K562 (cell line): ENCODE results near the gene MTERF4. TPM values are rescaled to one million over a fixed set of nuclear protein-coding genes. Genes with fewer than 3 reads are reported as not detected.

ENCODE experiments used
- ATAC-seq: fragments of 200-7000 bp; cut with Tn5 transposase; 3 replicates; pipeline ENCODE4 v1.9.1; 2020; ENCODE audit warnings: moderate library complexity
- BruUV-seq: library from RNA; stranded (reverse); fragments of 400-500 nt; replicated peaks from 2 replicates; lab custom pipeline; 2021; lab: Mats Ljungman, UMichigan
- CTCF ChIA-PET: fragments of 300-600 bp; formaldehyde crosslinking; extraction: SDS; loops from one replicate; lab custom pipeline; 2021; ENCODE audit warnings: low intra/inter-chr PET ratio; lab: Yijun Ruan, JAX
- POLR2A ChIA-PET: fragments of 300-600, 350-650 bp; sonication (Branson Sonifier 250); formaldehyde crosslinking; extraction: SDS; loops from one replicate; lab custom pipeline; 2021; ENCODE audit warnings: antibody characterized with exemption, inconsistent platforms; lab: Yijun Ruan, JAX
- DNase-seq, 4 experiments: peaks; one replicate each; pipeline versions ENCODE4 v3.0.0 to v3.0.0-alpha.2; 2011 to 2018; ENCODE audit warnings: low spot score in 3 of 4, mixed read lengths in 3 of 4; ENCODE audit errors: extremely low read depth in 1 of 4
- FAIRE-seq: peaks from 2 replicates; lab custom pipeline; 2011; peaks lifted over from hg19 to GRCh38; lab: Jason Lieb, UNC
- H2AFZ ChIP-seq: 2 replicates; pipeline ENCODE4 v1.6.0; 2011; ENCODE audit warnings: low read depth, low read length, control low read depth, inconsistent platforms
- H3K27ac ChIP-seq: fragments of 200-600 bp; 3 replicates; pipeline ENCODE4 v1.8.0; 2011; ENCODE audit warnings: low read depth, mild to moderate bottlenecking, control low read depth, inconsistent platforms, low read length, moderate library complexity, mixed read lengths; ENCODE audit errors: extremely low read depth
- H3K27me3 ChIP-seq, 2 experiments: fragments of 300-600 bp in 1 of 2; 2 replicates in 1 of 2; 3 replicates in 1 of 2; pipeline versions ENCODE4 v1.6.0 to v1.8.0; 2011; ENCODE audit warnings: inconsistent platforms in 2 of 2, low read length in 2 of 2, mild to moderate bottlenecking in 1 of 2, mixed read lengths in 1 of 2, moderate library complexity in 1 of 2; ENCODE audit not compliant: control insufficient read depth in 2 of 2, insufficient read depth in 2 of 2
- H3K36me3 ChIP-seq: fragments of 300-600 bp; 3 replicates; pipeline ENCODE4 v1.8.0; 2011; ENCODE audit warnings: mild to moderate bottlenecking, low read length, inconsistent platforms; ENCODE audit not compliant: control insufficient read depth, insufficient read depth
- H3K4me1 ChIP-seq, 2 experiments: fragments of 200-600 bp in 1 of 2; replicated peaks in 1 of 2; 2 replicates in 1 of 2; 3 replicates in 1 of 2; pipeline versions ENCODE4 v1.5.1 to v1.8.0; 2011; ENCODE audit warnings: inconsistent platforms in 2 of 2, low read length in 2 of 2, mild to moderate bottlenecking in 1 of 2, mixed read lengths in 1 of 2, moderate library complexity in 1 of 2; ENCODE audit not compliant: control insufficient read depth in 2 of 2, insufficient read depth in 2 of 2
- H3K4me2 ChIP-seq: 2 replicates; pipeline ENCODE4 v1.6.1; 2011; ENCODE audit warnings: low read length, control low read depth, inconsistent platforms, mixed read lengths; ENCODE audit not compliant: insufficient read depth
- H3K4me3 ChIP-seq: fragments of 200-600 bp; sonication (generic), shearing (Covaris generic); 2 replicates; pipeline ENCODE4 v1.5.1; 2016; ENCODE audit warnings: control low read depth, inconsistent platforms
- H3K79me2 ChIP-seq: fragments of 200-600 bp; 3 replicates; pipeline ENCODE4 v1.8.0; 2011; ENCODE audit warnings: low read length, inconsistent platforms; ENCODE audit not compliant: control insufficient read depth, insufficient read depth
- H3K9ac ChIP-seq, 2 experiments: 2 replicates each; pipeline versions ENCODE4 v1.6.0 to v1.6.1; 2011; ENCODE audit warnings: low read depth in 2 of 2, low read length in 2 of 2, control low read depth in 1 of 2, inconsistent platforms in 1 of 2, mild to moderate bottlenecking in 1 of 2, mixed read lengths in 1 of 2; ENCODE audit not compliant: insufficient read depth in 1 of 2
- H3K9me1 ChIP-seq: one replicate; pipeline ENCODE4 v1.6.0; 2011; ENCODE audit warnings: inconsistent platforms, mild to moderate bottlenecking, low read length, moderate library complexity; ENCODE audit not compliant: control insufficient read depth, insufficient read depth
- H3K9me3 ChIP-seq: replicated peaks from 2 replicates; pipeline ENCODE4 v1.5.1; 2011; ENCODE audit warnings: low read depth, low read length, inconsistent platforms; ENCODE audit not compliant: control insufficient read depth, insufficient read depth
- H4K20me1 ChIP-seq: replicated peaks from 2 replicates; pipeline ENCODE4 v1.6.1; 2011; ENCODE audit warnings: low read length, inconsistent platforms, mixed read lengths; ENCODE audit not compliant: control insufficient read depth, insufficient read depth
- SMARCA5 ChIP-seq: fragments of 450-650 bp; IDR thresholded peaks from 2 replicates; pipeline ENCODE4 v1.6.1; 2016
- ZFPM2 ChIP-seq: fragments of 250-450 bp; sonication (Bioruptor Pico); IDR thresholded peaks from 2 replicates; pipeline ENCODE4 v1.5.1; 2022; ENCODE audit warnings: mild to moderate bottlenecking
- WGBS: fragments of 100-300 bp; shearing (Covaris generic); methylation state at CpG from one replicate; pipeline ENCODE4 v1.1.6; 2016; ENCODE audit warnings: low coverage, mixed read lengths; ENCODE audit not compliant: insufficient coverage; ENCODE audit errors: missing lambda C conversion rate; 5-methylcytosine and 5-hydroxymethylcytosine counted together
- in situ Hi-C: fragments of 300-500 bp; cut with MboI; formaldehyde crosslinking; loops from 4 replicates; pipeline ENCODE4 v1.15.0; 2018; ENCODE audit warnings: inconsistent platforms, mixed read lengths
- intact Hi-C: fragments of 100-400 bp; cut with micrococcal nuclease; formaldehyde crosslinking; loops from 2 replicates; pipeline ENCODE4 v1.14.2; 2022
- polyA plus RNA-seq, 8 experiments: library from polyadenylated mRNA; depleted of rRNA in 4 of 8; stranded (reverse) in 5 of 8; unstranded in 3 of 8; fragments of >200 nt; fragmentation: Nextera tagmentation in 2 of 8; fragmentation: Illumina TruSeq in 1 of 8; extraction: Ambion mirVana in 2 of 8; extraction: Trizol in 1 of 8; gene quantifications; 2 replicates each; pipeline versions ENCODE4 v1.2.1 to v1.2.3, GENCODE V29; 2011 to 2014; ENCODE audit warnings: inconsistent platforms in 1 of 8, missing spikeins in 1 of 8
- total RNA-seq, 7 experiments: library from RNA; depleted of rRNA in 6 of 7; stranded (reverse); fragments of >200 nt in 6 of 7; fragmentation: Illumina TruSeq in 2 of 7; extraction: Trizol in 2 of 7; gene quantifications; 2 replicates each; pipeline versions ENCODE4 v1.2.1 to v1.2.3, GENCODE V29; 2011 to 2021; ENCODE audit warnings: low replicate concordance in 1 of 7
- TF ChIP-seq, protein P1 (sequence below): sonication (generic); formaldehyde crosslinking; IDR thresholded peaks from 2 replicates; pipeline ENCODE4 v1.8.1; 2023; ENCODE audit warnings: mild to moderate bottlenecking, missing genetic modification reagents

Gene MTERF4
- total and polyA plus RNA-seq, 9 of the 15 experiments (the other 6 are each of a cell fraction or from before 2014, with no cell fraction given), result 15.3 to 29.6 (median 21.2) TPM

DNA sequence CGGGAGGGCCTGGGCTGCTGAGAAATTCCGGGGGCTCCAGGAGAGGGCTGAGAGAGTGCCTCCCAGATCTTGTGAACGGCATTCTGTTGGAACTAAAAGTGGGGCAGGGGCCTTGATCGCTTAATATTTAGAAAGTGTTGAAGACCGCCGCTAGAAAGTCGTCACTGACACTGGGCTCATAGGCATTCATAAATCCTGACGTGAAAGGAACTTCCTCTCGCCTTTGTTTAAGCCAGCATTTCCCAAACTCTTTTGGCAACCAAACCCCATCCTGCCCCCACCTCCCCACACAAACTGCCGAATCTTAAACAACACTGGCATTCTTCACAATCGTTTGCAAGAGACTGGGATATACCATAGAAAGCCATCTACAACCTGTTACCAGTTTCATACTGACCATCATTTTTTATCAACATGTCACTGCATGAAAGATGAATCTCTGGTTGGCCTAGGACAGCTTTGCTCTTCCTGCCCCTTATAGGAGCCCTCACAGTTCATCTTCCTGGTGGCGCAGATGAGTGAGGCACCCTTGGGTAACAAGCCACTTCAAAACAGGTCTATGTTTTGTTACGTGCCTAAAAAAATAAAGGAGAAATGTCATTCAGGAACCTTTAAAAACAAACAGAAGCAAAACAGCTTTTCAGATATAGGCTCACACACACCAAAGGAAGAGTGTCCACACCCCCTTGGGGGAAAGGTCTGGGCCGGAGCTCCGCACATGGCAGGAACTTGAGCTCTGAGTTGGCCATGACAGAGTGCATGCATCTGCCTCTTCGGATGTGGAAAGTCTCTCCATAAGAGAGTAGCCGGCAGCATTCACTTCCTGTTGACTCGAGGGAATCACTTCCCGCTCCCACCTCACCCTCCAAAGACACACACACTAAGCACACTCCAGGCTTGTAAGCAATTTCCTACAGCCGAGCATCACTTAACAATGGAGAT lies 13.0 kb downstream of the MTERF4 start:
- DNase-seq (no peak), ATAC-seq (no peak), FAIRE-seq (no peak)
- Histone ChIP-seq H3K9ac (no peak overlapping the region; a peak in 1 of 4 replicates), H3K4me2 (no peak overlapping the region), H3K9me3 (no peaks in the 10 kb centered on the region), H3K27me3 (no peaks in the 10 kb centered on the region), H4K20me1 (no peaks in the 10 kb centered on the region), H3K36me3 (peaks cover 48% of the 10 kb centered on the region; the same call in 2 of the 3 replicates), H2AFZ (no peak overlapping the region)
- WGBS, result 94% methylated on average over 19 of the region's 20 CpGs
- BruUV-seq, result no TSS peak
- intact Hi-C loops (no loop called here), in situ Hi-C loops (no loop called here)
- TF ChIP-seq SMARCA5, result no peak
- TF ChIP-seq ZFPM2 (CRISPR knock-in tag), result no peak
- TF ChIP-seq, protein P1, sequence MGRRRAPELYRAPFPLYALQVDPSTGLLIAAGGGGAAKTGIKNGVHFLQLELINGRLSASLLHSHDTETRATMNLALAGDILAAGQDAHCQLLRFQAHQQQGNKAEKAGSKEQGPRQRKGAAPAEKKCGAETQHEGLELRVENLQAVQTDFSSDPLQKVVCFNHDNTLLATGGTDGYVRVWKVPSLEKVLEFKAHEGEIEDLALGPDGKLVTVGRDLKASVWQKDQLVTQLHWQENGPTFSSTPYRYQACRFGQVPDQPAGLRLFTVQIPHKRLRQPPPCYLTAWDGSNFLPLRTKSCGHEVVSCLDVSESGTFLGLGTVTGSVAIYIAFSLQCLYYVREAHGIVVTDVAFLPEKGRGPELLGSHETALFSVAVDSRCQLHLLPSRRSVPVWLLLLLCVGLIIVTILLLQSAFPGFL, result no peak
- TF ChIP-seq, all 486 proteins: peak for 0
- Histone ChIP-seq H3K4me1 (no peaks in the 10 kb centered on the region), H3K27ac (no peak overlapping the region), H3K79me2 (no peaks in the 10 kb centered on the region), H3K9me1 (no peaks in the 10 kb centered on the region), H3K4me3 (no peak overlapping the region)
- CTCF ChIA-PET, result no interaction called here
- POLR2A ChIA-PET, result interaction anchor here (0.6 kb wide), 1 partner anchor 201 kb away, joined by 3 read pairs; no protein-coding TSS in a partner anchor
